Stimulated activated CD4-positive, alpha-beta T cell treated with anti-CD3 and anti-CD28 coated beads, Interleukin-2, amount 100 ng/mL, for 4 hours (primary cell): Measurements from ENCODE around the gene SCO2.

ENCODE experiments used
- DNase-seq: peaks from one replicate; pipeline ENCODE4 v3.0.0-alpha.2; 2020; ENCODE audit warnings: low read depth

SCO2 gene

GRCh38 chr22:50518606-50519005, 6.8 kb downstream of the SCO2 start:
- no peak for DNase-seq

DNA sequence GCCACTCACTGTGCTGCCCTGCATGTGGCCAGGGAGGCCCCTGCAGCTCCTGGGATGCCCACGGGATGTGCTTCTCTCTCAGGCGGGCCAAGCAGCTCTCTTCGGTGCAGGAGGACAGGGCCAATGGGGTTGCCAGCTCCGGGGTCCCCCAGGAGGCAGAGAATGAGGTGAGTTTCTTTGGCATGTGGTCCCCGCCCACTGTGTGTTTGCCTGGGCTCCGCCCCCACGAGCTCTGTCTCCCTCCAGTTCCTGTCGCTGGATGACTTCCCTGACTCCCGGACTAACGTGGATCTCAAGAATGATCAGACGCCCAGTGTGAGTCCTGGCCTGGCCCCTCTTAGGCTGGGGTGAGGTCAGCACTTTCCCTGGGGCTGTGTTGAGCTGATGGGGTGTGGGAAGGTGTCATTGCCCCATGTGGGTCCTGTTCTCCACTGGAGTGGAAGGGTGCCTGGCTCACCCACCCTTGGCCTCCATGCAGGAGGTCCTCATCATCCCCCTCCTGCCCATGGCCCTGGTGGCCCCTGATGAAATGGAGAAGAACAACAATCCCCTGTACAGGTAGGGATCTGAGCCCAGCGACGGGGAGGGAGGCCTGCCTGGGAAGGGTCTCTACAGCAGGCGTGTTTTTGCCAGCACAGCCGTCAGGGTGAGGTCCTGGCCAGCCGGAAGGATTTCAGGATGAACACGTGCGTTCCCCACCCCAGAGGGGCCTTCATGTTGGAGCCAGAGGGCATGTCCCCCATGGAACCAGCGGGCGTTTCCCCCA, 7.7 kb downstream of the SCO2 start:
- no peak for DNase-seq

- DNase-seq = no peak
Observed at GRCh38 chr22:50516891-50517290, 8.5 kb downstream of the SCO2 start.

- DNase-seq = no peak
Observed at GRCh38 chr22:50516068-50516467, 9.3 kb downstream of the SCO2 start.

- DNase-seq = no peak
Observed at GRCh38 chr22:50513175-50513574, 12.2 kb downstream of the SCO2 start.

GRCh38 chr22:50508897-50509296, 16.5 kb downstream of the SCO2 start:
- no peak for DNase-seq

DNA sequence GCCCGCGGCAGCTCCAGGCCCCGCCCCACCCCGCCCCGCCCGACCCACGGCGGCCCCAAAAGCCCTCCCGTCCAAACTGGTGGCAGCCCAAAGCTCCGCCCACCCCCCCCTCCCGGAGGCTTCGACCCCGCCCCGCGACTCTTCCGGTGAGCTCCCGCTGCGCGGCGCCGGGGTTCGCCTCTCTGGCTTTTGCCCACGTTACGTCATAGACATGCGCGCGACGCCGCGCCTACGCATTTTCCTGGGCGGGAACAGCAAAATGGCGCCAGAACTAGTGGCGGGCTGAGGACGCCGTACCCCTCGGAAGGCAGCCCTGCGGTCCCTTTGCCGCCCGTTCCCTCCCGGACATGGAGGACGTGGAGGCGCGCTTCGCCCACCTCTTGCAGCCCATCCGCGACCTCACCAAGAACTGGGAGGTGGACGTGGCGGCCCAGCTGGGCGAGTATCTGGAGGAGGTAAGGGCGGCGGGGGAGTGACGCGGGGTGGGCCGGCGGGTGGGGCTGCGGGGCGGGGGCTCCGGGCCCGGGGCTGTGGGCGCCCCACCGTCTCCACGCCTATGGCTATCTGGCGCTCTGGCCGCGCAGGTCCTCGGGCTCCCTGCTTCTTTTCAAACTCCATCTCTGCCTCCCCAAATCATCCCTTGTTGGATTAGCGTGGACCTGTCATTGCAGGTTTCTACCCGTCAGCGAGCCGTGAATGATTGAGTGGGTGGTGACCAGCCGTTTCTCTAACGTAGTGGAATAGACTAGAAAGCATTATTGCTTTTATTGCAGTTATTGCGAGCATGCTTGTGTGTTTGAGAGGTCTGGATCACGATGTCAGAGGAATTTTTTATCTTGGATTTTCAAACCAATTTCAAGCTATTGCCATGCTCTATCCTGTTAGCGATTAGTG, 17.2 kb downstream of the SCO2 start, which contains the start of gene NCAPH2:
TSS of gene NCAPH2 (plus strand) at position 234 of the 894 bp plus-strand sequence. CDS start at position 348, 114 bp downstream.
- peak; percentile 97 for DNase-seq

GRCh38 chr22:50507421-50507990, 17.9 kb downstream of the SCO2 start, which contains the start of gene LMF2:
TSS of gene LMF2 (minus strand) at chr22:50507702. CDS start at chr22:50507675, 27 bp downstream.
- peak; percentile 90 for DNase-seq

- DNase-seq = no peak
Observed at GRCh38 chr22:50506611-50507420, 18.6 kb downstream of the SCO2 start.

GRCh38 chr22:50505776-50506610, 19.4 kb downstream of the SCO2 start:
- no peak for DNase-seq

- DNase-seq = no peak
Observed at GRCh38 chr22:50505276-50505775, 20.1 kb downstream of the SCO2 start.

- DNase-seq = no peak
Observed at GRCh38 chr22:50504369-50505211, 20.8 kb downstream of the SCO2 start.

DNA sequence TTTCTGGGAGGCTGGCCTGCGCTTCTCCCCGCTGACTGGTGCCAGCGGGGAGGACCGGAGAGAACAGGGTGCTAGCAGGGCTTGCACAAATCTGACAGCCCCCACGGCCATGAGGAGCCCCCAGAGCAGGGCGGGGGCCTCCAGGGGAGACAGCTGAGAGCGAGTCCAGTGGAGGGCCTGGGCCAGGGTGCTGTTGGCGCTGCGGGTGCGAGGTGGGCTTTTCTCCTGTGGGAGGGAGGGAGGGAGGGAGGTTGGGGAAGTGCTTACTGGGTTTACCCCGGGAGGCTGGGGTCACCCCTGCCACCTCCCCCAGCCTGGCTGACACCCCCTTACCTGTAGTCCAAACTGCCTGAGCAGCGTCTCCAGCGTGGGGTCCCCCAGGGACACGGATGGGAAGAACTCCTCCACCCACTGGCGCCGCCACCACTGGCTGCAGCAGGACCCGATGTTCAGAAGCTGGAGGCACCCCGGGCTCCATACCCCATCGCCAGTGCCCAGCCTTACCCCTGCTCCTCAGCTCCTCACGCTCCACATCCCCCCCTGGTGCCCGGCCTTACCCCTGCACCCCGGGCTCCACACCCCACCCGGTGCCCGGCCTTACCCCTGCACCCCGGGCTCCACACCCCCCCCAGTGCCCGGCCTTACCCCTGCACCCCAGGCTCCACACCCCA, 21.8 kb downstream of the SCO2 start:
- DNase-seq = no peak

GRCh38 chr22:50502628-50503474, 22.5 kb downstream of the SCO2 start:
- no peak for DNase-seq

GRCh38 chr22:50502096-50502495, 23.3 kb downstream of the SCO2 start:
- no peak for DNase-seq

GRCh38 chr22:50500452-50500851, 24.9 kb downstream of the SCO2 start:
- DNase-seq = no peak

GRCh38 chr22:50498322-50498890, 27.0 kb downstream of the SCO2 start:
- DNase-seq = peak; percentile 57

- DNase-seq = no peak
Observed at GRCh38 chr22:50497093-50497492, 28.3 kb downstream of the SCO2 start.
